HG02798 (cell line): ENCODE data around the gene SYT8.

Experiments used
- ATAC-seq: cut with Tn5 transposase; IDR thresholded peaks from one replicate; pipeline ENCODE4 v1.9.1; 2021; ENCODE audit warnings: mild to moderate bottlenecking; ENCODE audit not compliant: unreplicated experiment, poor library complexity

The SYT8 gene

DNA sequence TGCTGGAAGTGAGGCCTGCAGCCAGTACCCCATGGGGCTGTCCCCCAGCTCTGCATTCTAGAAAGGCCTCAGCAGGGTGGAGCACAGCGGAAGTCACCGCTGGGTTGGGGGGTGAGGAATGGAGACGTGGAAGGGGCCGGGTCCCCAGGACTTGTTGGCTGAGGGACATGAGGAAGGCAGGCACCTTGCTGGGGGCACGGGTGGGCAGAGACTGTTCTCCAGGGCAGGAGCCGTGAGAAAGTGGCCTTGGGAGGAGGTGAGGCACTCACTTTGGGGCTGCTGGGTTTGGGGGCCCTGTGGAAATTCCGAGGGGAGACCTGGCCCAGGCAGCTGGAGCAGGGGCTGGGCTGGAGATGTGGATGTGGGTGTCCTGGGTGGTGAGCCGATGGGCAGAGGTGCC lies 9.0 kb downstream of the SYT8 start:
- ATAC-seq: no peak

DNA sequence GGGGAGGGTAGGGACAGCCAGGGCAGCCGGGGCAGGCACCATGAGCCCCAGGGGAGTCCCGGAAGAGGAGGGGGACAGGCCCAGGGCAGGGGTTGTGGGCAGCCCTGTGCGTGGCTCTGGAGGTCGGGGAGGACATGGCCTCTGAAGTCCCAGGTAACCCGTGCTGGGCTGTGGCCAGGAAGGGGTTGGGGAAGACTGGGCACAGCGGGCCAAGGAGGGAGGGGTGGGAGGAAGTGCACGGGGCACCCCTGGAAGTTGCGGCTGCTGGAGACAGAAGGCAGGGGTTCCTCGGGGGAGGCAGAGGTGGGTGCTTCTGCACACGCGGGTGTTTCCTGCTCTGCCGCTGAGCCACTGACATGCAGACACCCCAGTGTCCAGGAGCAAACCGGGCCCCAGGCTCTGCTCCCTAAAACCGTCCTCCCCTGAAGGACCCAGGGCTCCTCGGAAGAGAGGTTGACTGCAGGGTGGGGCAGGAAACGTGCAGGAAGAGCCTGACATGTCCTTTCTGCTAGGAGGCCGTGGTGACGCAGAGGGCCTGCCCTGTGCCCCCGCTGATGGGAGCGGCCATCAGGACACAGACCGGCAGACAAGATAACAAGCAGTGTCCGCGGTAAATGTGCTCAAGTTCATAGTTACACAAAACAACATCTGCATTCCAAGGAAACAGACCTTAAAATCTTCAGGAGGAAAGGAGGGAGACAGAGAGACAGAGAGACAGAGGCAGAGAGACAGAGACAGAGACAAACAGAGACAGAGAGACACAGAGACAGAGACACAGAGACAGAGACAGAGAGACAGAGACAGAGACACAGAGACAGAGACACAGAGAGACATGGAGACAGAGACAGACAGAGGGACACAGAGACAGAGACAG lies 9.7 kb downstream of the SYT8 start:
- ATAC-seq: no peak

- ATAC-seq: no peak
Observed at GRCh38 chr11:1845095-1845429, 10.3 kb downstream of the SYT8 start.

GRCh38 chr11:1845561-1846452 lies 11.0 kb downstream of the SYT8 start:
- no peak for ATAC-seq

DNA sequence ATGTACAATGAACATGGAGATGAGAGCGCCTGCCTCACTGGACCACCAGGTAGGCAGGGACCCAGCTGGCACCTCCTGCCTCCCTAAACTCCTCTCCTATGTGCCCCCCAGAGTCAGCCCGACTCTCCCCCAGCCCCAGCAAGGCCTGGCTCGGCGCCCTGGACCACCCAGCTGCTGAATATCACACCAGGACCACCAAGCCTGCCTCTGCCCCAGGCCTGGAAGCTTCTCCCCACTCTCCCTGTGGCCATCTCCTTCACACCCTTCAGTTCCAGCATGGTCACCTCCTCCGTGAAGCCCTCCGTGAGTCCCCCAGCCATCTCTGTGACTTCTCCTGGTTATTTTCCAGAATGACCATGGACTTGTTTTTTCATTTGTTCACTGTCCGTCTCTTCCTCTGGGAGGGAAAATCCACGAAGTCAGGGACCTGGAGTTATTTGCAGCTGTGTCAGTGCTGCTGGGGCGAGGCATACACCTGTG lies 11.7 kb downstream of the SYT8 start:
- ATAC-seq: no peak

DNA sequence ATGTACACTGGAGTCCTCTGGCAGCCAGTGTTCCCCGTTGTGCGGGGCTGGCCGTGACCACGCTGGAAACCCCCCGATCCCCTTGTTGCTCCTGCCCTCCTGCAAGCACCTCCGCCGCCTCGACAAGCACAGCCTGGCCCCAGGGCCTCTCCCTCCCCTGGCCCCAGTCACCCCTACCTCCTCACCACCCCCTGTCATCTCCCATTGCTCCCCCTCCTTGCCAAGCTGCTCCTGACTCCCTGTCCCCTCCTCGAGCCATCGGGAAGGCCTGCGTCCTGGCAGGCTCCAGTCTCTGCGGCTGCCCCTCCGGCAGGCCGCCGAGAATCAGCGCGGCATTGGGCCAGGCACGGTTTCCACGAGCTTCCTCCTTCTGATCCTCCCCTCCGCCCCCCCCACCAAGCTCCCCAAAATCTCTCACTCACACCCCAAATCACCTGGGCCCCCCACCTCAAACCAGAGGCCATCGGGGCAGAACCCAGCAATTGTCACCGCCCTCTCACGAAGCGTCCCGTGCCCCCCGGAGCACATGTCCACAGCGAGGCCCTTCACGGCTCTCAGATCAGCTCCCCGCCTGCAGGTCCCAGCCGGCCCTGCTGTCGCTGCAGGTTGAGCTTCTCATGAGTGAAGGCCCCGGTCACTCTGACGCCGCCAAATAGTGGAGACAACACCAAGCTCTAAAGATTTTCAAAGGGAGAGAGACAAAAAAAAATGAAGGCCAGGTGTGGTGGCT lies 12.4 kb downstream of the SYT8 start:
- ATAC-seq: no peak

DNA sequence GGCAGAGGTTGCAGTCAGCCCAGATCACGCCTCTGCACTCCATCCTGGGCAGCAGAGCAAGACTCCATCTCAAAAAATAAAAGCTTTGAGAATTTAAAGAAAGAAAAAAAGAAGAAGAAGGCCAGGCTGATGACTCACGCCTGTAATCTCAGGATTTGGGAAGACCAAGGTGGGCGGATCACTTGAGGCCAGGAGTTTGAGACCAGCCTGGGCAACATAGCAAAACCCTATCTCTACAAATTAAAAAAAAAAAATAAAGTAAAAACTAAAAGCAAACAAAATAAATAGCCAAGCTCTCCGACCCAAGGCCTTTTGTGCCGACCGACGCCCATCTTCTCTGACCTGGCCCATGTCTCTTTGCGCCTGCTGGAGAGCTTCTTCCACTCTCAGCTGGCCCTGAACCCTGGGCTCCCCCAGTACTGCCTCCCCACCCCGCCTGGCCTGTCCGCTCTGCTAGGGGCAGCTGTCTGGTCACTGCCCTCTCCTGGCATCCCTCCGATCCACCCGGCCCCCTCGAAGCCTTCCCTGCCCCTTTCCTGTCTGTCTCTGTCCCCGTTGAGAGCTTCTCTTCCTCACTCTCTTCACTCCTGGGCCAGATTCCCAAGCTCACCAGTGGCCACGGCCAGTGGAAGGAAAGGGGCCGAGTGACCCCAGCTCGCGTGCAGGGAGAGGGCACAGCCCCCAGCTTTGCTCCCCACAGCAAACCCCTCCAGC lies 13.3 kb downstream of the SYT8 start:
- ATAC-seq: no peak

GRCh38 chr11:1848640-1849430 lies 14.0 kb downstream of the SYT8 start:
- ATAC-seq: no peak

- no peak for ATAC-seq
Observed at GRCh38 chr11:1851468-1852180, 16.8 kb downstream of the SYT8 start.

DNA sequence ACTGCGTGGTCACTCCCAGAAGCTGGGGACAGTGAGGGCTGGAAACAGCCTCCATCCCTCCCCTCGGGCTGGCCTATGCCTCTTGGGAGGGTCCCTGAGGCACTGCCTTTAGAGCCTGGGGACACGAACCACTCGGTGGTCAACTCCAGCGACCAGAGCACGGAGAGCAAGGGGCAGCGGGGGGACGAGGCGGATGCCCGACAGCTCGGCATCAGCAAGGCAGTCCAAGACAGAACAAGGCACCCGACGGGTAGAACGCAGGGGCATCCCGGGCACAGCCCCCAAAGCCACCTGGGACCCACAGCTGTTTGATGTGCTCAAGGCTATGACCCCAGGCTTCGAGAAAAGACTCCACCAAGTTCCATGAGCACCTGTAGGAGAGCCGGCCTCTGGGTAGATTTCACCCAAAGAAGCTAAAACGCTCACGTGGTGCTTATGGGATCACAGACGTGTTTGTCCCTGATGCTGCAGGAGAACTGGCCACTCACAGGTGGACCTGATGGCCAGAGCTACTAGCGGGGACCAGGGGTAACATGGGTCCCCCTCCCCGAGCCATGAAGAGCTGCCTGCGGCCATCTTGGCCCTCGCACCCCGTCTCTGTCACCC lies 17.6 kb downstream of the SYT8 start:
- peak; percentile 3 for ATAC-seq

GRCh38 chr11:1852877-1853276 lies 18.1 kb downstream of the SYT8 start, which contains the start of gene LSP1:
Gene LSP1 (plus strand): TSS chr11:1853084. CDS start chr11:1853145, 61 bp downstream.
- peak; percentile 52 for ATAC-seq

DNA sequence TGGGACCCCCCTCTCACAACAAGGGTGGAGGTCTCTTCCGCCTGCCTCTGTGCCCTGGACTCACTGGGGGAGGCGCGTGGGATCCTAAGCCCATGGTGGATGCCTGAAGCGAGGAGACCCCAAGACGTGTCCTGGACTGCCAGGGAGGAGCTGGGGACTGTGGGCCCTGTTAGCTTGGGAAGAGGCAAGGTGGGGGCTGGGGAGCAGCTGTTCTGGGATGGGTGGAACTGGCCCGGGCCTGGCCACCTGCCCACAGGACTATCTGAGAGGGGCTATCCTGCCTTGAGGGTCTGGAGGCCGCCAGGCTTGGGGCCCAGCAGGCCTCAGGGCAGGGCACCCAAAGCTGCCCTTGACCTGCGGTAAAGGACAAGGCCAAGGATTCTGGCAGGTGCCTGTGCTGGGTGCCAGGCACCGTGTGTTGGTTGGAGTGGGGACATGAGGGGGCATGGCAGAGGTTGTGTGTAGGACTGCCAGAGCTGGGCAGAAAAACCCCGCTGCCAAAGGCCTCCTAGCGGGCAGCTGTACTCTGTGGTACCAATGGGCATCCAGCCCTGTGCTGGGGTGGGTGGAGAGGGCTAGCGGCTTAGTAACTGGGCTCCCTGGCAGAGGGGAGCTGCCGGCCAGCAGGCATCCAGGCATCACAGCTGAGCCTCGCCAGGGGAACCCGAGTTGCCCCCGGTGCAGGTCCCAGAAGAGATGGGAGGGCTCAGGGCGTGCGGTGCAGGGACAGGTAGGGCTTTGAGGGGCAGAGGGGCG lies 18.8 kb downstream of the SYT8 start:
- ATAC-seq: no peak

GRCh38 chr11:1854132-1854948 lies 19.6 kb downstream of the SYT8 start:
- peak; percentile 26 for ATAC-seq

DNA sequence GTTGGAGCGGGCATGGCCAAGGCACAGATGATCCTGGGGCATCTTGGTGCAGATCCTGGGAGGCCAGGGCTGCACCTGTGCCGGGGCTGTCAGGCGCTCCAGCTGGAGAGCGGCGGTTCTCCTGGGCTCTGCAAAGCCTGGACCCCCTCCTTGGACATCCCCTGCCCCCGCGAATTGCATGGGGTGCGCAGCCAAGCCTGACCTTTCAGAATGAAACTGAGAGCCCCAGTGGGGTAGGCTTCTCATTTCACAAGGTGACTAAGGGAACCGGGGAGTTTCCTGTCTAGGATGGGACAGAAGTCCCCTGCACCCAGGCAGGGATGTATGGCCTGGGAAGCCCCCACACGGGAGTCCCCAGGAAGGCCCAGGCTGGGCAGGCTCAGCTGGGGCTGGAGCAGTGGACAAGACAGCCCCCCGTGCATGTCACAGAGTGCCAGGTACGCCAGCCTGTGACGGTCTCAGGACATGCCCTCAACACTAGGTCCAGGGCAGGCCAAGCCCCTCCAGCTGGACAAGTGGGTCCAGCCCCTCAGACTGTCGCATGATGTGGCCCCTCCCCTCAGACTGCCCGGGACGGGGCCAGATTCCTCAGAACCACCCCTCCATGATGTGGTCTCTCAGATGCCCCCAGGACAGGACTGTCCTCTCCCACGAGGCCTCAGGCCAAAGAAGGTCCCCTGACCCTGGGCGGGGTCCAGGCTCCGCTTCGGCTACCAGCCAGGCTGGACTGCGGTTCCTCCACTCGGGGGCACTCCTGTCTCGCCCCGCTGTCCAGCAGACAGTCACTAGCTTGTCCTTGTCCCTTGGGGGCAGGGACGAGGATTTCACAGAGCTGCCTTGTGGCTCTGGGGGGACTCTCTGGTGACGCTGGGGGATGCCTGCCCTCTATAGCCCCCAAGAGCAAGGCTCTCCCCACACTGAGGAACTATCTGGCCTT lies 20.4 kb downstream of the SYT8 start:
- peak; percentile 35 for ATAC-seq

- ATAC-seq: no peak
Observed at GRCh38 chr11:1855886-1856265, 21.1 kb downstream of the SYT8 start.
